Smooth muscle cell (in vitro differentiated cells): ENCODE results near the gene PITPNM3. TPM values are rescaled to one million over a fixed set of nuclear protein-coding genes. Genes with fewer than 3 reads are reported as not detected.

Source experiments
- DNase-seq: peaks from one replicate; lab custom pipeline; 2025; ENCODE audit not compliant: unreplicated experiment; lab: John Stamatoyannopoulos, UW
- H2AFZ ChIP-seq: fragments of 200-600 bp; sonication (generic); 2 replicates; pipeline ENCODE4 v1.6.0; 2016; ENCODE audit warnings: antibody characterized with exemption, low read depth, mild to moderate bottlenecking
- H3F3A ChIP-seq: fragments of 200-600 bp; sonication (generic); 2 replicates; pipeline ENCODE4 v1.6.0; 2017; ENCODE audit warnings: antibody characterized with exemption, low read depth
- H3K27ac ChIP-seq: fragments of 200-600 bp; sonication (generic); 2 replicates; pipeline ENCODE4 v1.5.1; 2016; ENCODE audit warnings: low read depth, mild to moderate bottlenecking
- H3K27me3 ChIP-seq: fragments of 200-600 bp; sonication (generic); 2 replicates; pipeline ENCODE4 v1.6.1; 2016; ENCODE audit warnings: low read depth, mild to moderate bottlenecking
- H3K36me3 ChIP-seq: fragments of 200-600 bp; sonication (generic); 2 replicates; pipeline ENCODE4 v1.5.1; 2016; ENCODE audit warnings: low read depth
- H3K4me1 ChIP-seq: fragments of 200-600 bp; sonication (generic); 2 replicates; pipeline ENCODE4 v1.5.1; 2016; ENCODE audit warnings: low read depth
- H3K4me2 ChIP-seq: fragments of 200-600 bp; sonication (generic); 2 replicates; pipeline ENCODE4 v1.6.0; 2016; ENCODE audit warnings: mild to moderate bottlenecking
- H3K4me3 ChIP-seq: fragments of 200-600 bp; sonication (generic); 2 replicates; pipeline ENCODE4 v1.5.1; 2016; ENCODE audit warnings: mild to moderate bottlenecking
- H3K79me2 ChIP-seq: fragments of 200-600 bp; sonication (generic); 2 replicates; pipeline ENCODE4 v1.6.0; 2016; ENCODE audit warnings: low read depth, mild to moderate bottlenecking
- H3K9ac ChIP-seq: fragments of 200-600 bp; sonication (generic); 2 replicates; pipeline ENCODE4 v1.6.0; 2016; ENCODE audit warnings: low read depth
- H3K9me3 ChIP-seq: fragments of 200-600 bp; sonication (generic); replicated peaks from 2 replicates; pipeline ENCODE4 v1.5.1; 2016; ENCODE audit warnings: low read depth
- H4K20me1 ChIP-seq: fragments of 200-600 bp; sonication (generic); 2 replicates; pipeline ENCODE4 v1.6.0; 2016; ENCODE audit warnings: low read depth
- WGBS: methylation state at CpG from one replicate; pipeline ENCODE4 v1.1.7; 2016; ENCODE audit warnings: low lambda C conversion rate; 5-methylcytosine and 5-hydroxymethylcytosine counted together
- polyA plus RNA-seq: library from polyadenylated mRNA; unstranded; fragments of >200 nt; fragmentation: Nextera tagmentation; extraction: Ambion mirVana; gene quantifications from 2 replicates; pipeline ENCODE4 v1.2.1, GENCODE V29; 2016
- total RNA-seq: library from RNA; depleted of rRNA; stranded (reverse); fragments of >200 nt; gene quantifications from 2 replicates; pipeline ENCODE4 v1.2.3, GENCODE V29; 2014
- TF ChIP-seq, protein P1 (sequence below): fragments of 200-600 bp; sonication (generic); IDR thresholded peaks from 2 replicates; pipeline ENCODE4 v1.5.1; 2017; ENCODE audit warnings: borderline replicate concordance, mild to moderate bottlenecking, antibody characterized with exemption; ENCODE audit not compliant: insufficient read depth, poor library complexity, severe bottlenecking

The PITPNM3 gene
- total and polyA plus RNA-seq, 2 experiments from 2014 or later, result 2.4 to 2.6 TPM

DNA sequence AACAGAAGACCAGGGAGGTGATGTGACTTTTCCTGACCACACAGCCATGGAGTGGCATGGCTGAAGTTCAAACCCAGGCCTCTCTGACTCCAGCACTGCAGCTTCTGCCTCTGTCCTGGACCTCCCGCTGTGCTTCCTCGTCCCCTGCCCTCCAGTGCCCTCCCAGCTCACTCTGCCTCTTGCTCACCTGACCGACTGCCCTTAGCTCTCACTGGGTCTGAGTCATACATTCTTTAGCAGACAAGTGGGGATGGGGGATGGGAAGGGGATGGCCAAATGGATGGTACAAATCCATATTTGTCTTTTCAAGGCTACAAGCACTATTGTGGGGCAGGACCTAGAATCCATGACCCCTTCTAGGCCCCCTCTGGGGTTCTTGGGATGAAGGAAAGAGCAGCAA is 33.0 kb downstream of the PITPNM3 start:
- H3K4me2 ChIP-seq, result no peak overlapping the region
- H3K27ac ChIP-seq, result no peak overlapping the region
- no peaks in the 10 kb centered on the region for H3K36me3 ChIP-seq
- 34% methylated on average over 3 of the region's 3 CpGs for WGBS
- no peak overlapping the region for H3K4me3 ChIP-seq
- no peak for DNase-seq
- no peak overlapping the region for H2AFZ ChIP-seq
- no peaks in the 10 kb centered on the region for H3K4me1 ChIP-seq
- H3K9me3 ChIP-seq, result no peaks in the 10 kb centered on the region
- H3F3A ChIP-seq, result no peaks in the 10 kb centered on the region
- TF ChIP-seq, protein P1, sequence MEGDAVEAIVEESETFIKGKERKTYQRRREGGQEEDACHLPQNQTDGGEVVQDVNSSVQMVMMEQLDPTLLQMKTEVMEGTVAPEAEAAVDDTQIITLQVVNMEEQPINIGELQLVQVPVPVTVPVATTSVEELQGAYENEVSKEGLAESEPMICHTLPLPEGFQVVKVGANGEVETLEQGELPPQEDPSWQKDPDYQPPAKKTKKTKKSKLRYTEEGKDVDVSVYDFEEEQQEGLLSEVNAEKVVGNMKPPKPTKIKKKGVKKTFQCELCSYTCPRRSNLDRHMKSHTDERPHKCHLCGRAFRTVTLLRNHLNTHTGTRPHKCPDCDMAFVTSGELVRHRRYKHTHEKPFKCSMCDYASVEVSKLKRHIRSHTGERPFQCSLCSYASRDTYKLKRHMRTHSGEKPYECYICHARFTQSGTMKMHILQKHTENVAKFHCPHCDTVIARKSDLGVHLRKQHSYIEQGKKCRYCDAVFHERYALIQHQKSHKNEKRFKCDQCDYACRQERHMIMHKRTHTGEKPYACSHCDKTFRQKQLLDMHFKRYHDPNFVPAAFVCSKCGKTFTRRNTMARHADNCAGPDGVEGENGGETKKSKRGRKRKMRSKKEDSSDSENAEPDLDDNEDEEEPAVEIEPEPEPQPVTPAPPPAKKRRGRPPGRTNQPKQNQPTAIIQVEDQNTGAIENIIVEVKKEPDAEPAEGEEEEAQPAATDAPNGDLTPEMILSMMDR, result no peak
- H4K20me1 ChIP-seq, result no peaks in the 10 kb centered on the region
- H3K27me3 ChIP-seq, result no peaks in the 10 kb centered on the region
- no peak overlapping the region for H3K9ac ChIP-seq
- H3K79me2 ChIP-seq, result no peaks in the 10 kb centered on the region

DNA sequence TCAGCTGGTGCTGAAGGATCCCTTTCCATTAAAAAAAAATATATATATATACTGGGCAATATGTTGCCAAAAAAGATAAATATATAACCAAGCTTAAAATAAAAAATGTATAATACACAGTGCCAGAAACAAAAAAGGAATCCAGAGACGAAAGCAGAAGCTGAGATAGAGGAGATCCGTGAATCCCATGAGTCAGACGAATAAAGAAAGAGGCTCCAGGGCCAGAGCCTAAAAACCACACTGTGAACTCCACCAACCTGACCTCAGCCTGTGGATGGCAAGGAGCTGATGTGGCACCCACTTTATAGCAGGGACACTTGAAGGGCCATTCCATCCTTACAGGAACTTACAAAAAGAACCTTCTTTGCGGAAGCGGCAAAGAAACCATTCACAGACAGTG is 34.8 kb downstream of the PITPNM3 start:
- H3K9ac ChIP-seq, result no peak overlapping the region
- no peak for DNase-seq
- H3K79me2 ChIP-seq, result no peaks in the 10 kb centered on the region
- no peak overlapping the region for H3K4me3 ChIP-seq
- H3K9me3 ChIP-seq, result no peaks in the 10 kb centered on the region
- H3K4me1 ChIP-seq, result no peaks in the 10 kb centered on the region
- no peaks in the 10 kb centered on the region for H3K27me3 ChIP-seq
- TF ChIP-seq, protein P1, result no peak
- H3K36me3 ChIP-seq, result no peaks in the 10 kb centered on the region
- WGBS, result 71% methylated on average over 5 of the region's 5 CpGs
- H4K20me1 ChIP-seq, result no peaks in the 10 kb centered on the region
- H3K4me2 ChIP-seq, result no peak overlapping the region
- H2AFZ ChIP-seq, result no peak overlapping the region
- no peak overlapping the region for H3K27ac ChIP-seq
- H3F3A ChIP-seq, result no peaks in the 10 kb centered on the region

DNA sequence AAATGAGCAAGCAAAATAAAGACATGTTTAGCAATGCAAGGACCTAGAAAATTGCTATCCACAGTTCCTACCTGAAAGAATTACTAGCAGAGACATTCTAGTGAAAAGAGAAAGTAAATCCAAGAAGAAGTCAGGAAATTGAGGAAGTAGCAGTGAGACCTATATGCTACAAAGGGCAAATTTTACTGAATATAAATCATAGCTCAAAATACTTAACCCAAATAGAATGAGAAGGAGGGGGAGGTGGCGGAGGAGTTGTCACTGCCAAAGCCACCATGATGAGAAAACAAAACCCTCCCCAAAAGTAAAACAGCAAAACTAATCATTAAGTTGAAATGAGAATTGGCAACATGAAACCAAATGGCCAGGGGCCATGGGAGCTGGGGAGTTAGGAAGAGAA is 39.3 kb downstream of the PITPNM3 start:
- Histone ChIP-seq H2AFZ (no peak overlapping the region), H3K4me3 (no peak overlapping the region), H3F3A (no peaks in the 10 kb centered on the region), H3K27ac (no peak overlapping the region), H3K4me1 (no peaks in the 10 kb centered on the region), H3K79me2 (no peaks in the 10 kb centered on the region), H3K27me3 (peaks cover 5% of the 10 kb centered on the region), H3K36me3 (no peaks in the 10 kb centered on the region), H3K9me3 (no peaks in the 10 kb centered on the region), H4K20me1 (no peaks in the 10 kb centered on the region), H3K9ac (no peak overlapping the region), H3K4me2 (no peak overlapping the region)
- WGBS, result 96% methylated on average over 1 of the region's 1 CpG
- DNase-seq, result no peak
- TF ChIP-seq, protein P1, result no peak

DNA sequence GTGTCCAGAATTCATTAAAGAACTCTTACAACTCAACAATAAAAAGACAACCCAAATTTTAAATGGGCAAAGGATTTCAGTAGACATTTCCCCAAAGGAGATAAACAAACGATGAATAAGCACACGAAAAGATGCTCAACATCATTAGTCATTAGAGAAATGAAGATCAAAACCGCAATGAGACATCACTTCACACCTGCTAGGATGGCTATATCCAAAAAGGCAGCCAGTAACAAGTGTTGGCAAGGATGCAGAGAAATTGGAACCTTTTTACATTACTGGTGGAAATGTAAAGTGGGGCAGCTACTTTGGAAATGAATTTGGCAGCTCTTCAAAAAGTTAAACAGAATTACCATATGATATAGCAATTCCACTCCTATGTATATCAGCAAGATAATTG is 42.0 kb downstream of the PITPNM3 start:
- H3K79me2 ChIP-seq, result no peaks in the 10 kb centered on the region
- H3K9ac ChIP-seq, result no peak overlapping the region
- no peak overlapping the region for H3K27ac ChIP-seq
- no peaks in the 10 kb centered on the region for H3F3A ChIP-seq
- no peak overlapping the region for H3K4me3 ChIP-seq
- 85% methylated on average over 3 of the region's 3 CpGs for WGBS
- no peak overlapping the region for H3K4me2 ChIP-seq
- peaks cover 5% of the 10 kb centered on the region for H3K27me3 ChIP-seq
- DNase-seq, result no peak
- H4K20me1 ChIP-seq, result no peaks in the 10 kb centered on the region
- TF ChIP-seq, protein P1, result no peak
- no peaks in the 10 kb centered on the region for H3K36me3 ChIP-seq
- peaks cover under 1% of the 10 kb centered on the region for H3K4me1 ChIP-seq
- H2AFZ ChIP-seq, result no peak overlapping the region
- H3K9me3 ChIP-seq, result no peaks in the 10 kb centered on the region
